MM.1S (cell line): Measurements from ENCODE around the gene TTC7B.

Experiments
- CTCF ChIP-seq: fragments of 300-600 bp; sonication (generic); IDR thresholded peaks from 2 replicates; pipeline ENCODE4 v1.5.1; 2016; ENCODE audit warnings: antibody characterized with exemption, low read length, mixed read lengths
- EZH2phosphoT487 ChIP-seq: fragments of 300-600 bp; sonication (generic); IDR thresholded peaks from 2 replicates; pipeline ENCODE4 v1.6.1; 2018; ENCODE audit warnings: antibody characterized with exemption, low read length

GRCh38 chr14:90621201-90621600 lies 195.0 kb downstream of the TTC7B start:
- TF ChIP-seq CTCF: no peak
- no peak for TF ChIP-seq EZH2phosphoT487
